Neural progenitor cell (in vitro differentiated cells): ENCODE results near the gene RALGAPA1.

Experiments
- EZH2 ChIP-seq: fragments of 200-600 bp; sonication (generic); IDR thresholded peaks from 2 replicates; pipeline ENCODE4 v1.6.1; 2017; ENCODE audit warnings: antibody characterized with exemption, mild to moderate bottlenecking, moderate library complexity
- EZH2phosphoT487 ChIP-seq: fragments of 200-600 bp; sonication (generic); IDR thresholded peaks from 2 replicates; pipeline ENCODE4 v1.6.1; 2017; ENCODE audit warnings: antibody characterized with exemption
- TF ChIP-seq, protein P1 (sequence below): fragments of 200-600 bp; sonication (generic); IDR thresholded peaks from 2 replicates; pipeline ENCODE4 v1.5.1; 2017; ENCODE audit warnings: antibody characterized with exemption, mild to moderate bottlenecking

DNA sequence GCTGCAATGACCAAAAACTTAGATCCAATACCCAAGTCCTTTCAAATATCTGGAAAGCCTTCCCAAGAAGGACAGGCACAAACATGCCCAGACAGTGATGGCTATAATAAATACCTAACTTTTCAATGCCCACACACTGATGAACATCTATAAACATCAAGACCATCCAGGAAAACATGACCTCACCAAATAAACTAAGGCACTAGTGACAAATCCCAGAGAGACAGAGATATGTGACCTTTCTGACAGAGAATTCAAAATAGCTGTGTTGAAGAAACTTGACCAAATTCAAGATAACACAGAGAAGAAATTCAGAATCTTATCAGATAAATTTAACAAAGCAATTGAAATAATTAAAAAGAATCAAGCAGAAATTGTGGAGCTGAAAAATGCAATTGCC is 313.8 kb downstream of the RALGAPA1 start:
- TF ChIP-seq, protein P1, sequence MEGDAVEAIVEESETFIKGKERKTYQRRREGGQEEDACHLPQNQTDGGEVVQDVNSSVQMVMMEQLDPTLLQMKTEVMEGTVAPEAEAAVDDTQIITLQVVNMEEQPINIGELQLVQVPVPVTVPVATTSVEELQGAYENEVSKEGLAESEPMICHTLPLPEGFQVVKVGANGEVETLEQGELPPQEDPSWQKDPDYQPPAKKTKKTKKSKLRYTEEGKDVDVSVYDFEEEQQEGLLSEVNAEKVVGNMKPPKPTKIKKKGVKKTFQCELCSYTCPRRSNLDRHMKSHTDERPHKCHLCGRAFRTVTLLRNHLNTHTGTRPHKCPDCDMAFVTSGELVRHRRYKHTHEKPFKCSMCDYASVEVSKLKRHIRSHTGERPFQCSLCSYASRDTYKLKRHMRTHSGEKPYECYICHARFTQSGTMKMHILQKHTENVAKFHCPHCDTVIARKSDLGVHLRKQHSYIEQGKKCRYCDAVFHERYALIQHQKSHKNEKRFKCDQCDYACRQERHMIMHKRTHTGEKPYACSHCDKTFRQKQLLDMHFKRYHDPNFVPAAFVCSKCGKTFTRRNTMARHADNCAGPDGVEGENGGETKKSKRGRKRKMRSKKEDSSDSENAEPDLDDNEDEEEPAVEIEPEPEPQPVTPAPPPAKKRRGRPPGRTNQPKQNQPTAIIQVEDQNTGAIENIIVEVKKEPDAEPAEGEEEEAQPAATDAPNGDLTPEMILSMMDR: no peak
- TF ChIP-seq EZH2: no peak
- TF ChIP-seq EZH2phosphoT487: no peak
